ENCODE results near the gene CARD6.
A peak's percentile ranks its signal among the peaks of the same experiment; 100 is the strongest.
"Not testable (repeated sequence)": the region's sequence is repeated elsewhere in the genome, so short reads cannot be mapped to it uniquely, and the experiment has no call there.

The CARD6 gene
- total RNA-seq = 6.0 to 11.2 (median 8.1) reads per million in 4 experiments

GRCh38 chr5:40841068-40841805, at the start of gene CARD6:
Gene CARD6, plus strand, starts transcription at chr5:40841367. Its CDS starts 16 bp downstream, at chr5:40841383.
- no peak for DNase-seq

- DNase-seq = no peak
Observed at GRCh38 chr5:40791715-40792139, 49.4 kb upstream of the CARD6 start.

GRCh38 chr5:40792691-40793090, 48.5 kb upstream of the CARD6 start:
- DNase-seq = not testable (repeated sequence)

GRCh38 chr5:40794340-40794739, 46.8 kb upstream of the CARD6 start:
- not testable (repeated sequence) for DNase-seq

- DNase-seq = not testable (repeated sequence)
Observed at GRCh38 chr5:40794877-40795276, 46.3 kb upstream of the CARD6 start.

- DNase-seq = no peak
Observed at GRCh38 chr5:40796487-40796889, 44.7 kb upstream of the CARD6 start.

- DNase-seq = peak; percentile 68
Observed at GRCh38 chr5:40797273-40798011, 43.7 kb upstream of the CARD6 start.

- peak; percentile 88 for DNase-seq
Observed at GRCh38 chr5:40798012-40798800, 43.0 kb upstream of the CARD6 start, which contains the start of gene PRKAA1. Gene PRKAA1, minus strand, starts transcription at chr5:40798374. Its CDS starts 185 bp downstream, at chr5:40798189.

GRCh38 chr5:40798801-40799210, 42.4 kb upstream of the CARD6 start:
- no peak for DNase-seq

- DNase-seq = no peak
Observed at GRCh38 chr5:40799258-40799657, 41.9 kb upstream of the CARD6 start.

- DNase-seq = no peak
Observed at GRCh38 chr5:40801771-40802562, 39.2 kb upstream of the CARD6 start.

GRCh38 chr5:40812125-40812524, 29.0 kb upstream of the CARD6 start:
- DNase-seq = no peak

GRCh38 chr5:40813698-40814281, 27.4 kb upstream of the CARD6 start:
- no peak for DNase-seq

GRCh38 chr5:40823459-40823858, 17.7 kb upstream of the CARD6 start:
- DNase-seq = no peak

GRCh38 chr5:40825461-40826043, 15.6 kb upstream of the CARD6 start:
- DNase-seq = not testable (repeated sequence)

- no peak for DNase-seq
Observed at GRCh38 chr5:40826489-40827187, 14.5 kb upstream of the CARD6 start.

GRCh38 chr5:40827188-40827977, 13.8 kb upstream of the CARD6 start:
- DNase-seq = no peak

GRCh38 chr5:40828021-40828631, 13.0 kb upstream of the CARD6 start:
- no peak for DNase-seq

All from effector CD8-positive, alpha-beta T cell (primary cell).